GM21423 (cell line): Measurements from ENCODE around the gene ENTREP3.
"Not testable (repeated sequence)": the region's sequence is repeated elsewhere in the genome, so short reads cannot be mapped to it uniquely, and the experiment has no call there.

ENCODE experiments used
- ATAC-seq: cut with Tn5 transposase; IDR thresholded peaks from one replicate; pipeline ENCODE4 v1.9.1; 2021; ENCODE audit warnings: mild to moderate bottlenecking, moderate library complexity; ENCODE audit not compliant: unreplicated experiment

Gene ENTREP3

DNA sequence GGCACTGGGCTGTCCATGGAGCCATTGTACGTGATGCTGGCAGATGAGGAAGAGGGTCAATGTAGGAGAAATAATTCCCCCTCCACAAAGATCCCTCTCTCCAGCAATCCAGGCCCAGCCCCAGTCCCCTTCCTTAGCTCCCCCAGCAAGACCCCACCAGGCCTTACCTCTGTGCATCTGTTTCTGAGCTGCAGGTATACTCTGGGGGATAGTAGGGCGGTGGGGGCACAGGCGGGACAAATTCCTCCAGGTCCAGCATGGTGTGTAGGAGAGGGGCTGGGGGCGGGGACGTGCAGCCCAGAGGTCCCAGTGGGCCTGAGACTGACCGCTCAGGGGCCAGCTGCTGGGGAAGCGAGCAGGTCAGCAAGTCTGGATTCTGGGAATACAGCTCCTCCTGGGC, 3.7 kb downstream of the ENTREP3 start:
- ATAC-seq, result no peak

GRCh38 chr1:155250633-155251449, 4.4 kb downstream of the ENTREP3 start:
- ATAC-seq, result peak; percentile 83

- ATAC-seq, result peak; percentile 17
Measured at GRCh38 chr1:155250246-155250632, 5.0 kb downstream of the ENTREP3 start.

DNA sequence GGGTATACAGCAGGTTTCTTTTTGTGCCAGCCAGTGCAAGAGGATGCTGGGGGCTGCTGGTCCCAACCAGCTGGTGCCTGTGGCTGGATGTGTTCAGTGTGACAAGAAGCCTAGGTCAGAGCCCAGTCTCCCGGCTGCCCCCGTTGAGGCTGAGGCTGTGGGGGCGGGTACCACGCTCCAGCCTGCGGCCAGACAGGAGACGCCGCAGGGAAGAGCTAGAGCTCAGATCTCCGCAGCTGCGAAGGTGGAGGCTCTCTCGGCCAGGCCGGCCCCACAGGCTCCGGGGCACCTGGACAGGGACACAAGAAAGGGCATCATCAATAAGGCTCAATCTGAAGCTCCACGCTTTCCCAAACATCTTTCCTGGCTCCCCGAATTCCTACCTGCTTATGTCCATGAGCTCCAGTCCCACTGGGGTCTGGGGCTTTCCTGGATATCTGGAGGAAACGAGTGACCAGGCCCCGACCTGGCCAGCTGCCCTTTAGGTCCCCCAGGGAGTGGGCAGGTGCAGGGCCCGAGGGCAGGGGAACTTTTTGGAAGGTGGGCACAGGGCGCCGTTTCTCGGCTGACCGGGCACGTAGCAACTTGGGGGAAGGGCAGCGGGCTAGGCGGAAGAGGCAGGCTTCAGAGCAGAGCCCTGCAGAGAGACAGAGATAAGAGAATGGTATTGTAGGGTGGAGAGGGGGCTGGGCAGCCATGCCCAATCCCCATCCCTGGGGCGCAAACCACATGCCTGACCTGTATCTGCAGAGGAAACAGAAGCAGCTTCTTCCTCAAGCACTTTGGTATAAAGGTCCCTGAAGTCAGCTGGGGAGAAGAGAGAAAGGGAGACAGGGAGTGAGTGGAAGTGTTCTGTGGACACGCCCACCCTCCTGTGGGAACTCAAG, 7.4 kb downstream of the ENTREP3 start:
- ATAC-seq, result no peak

- not testable (repeated sequence) for ATAC-seq
Measured at GRCh38 chr1:155246796-155247195, 8.5 kb downstream of the ENTREP3 start.

GRCh38 chr1:155245163-155245524, 10.1 kb downstream of the ENTREP3 start:
- ATAC-seq, result no peak

DNA sequence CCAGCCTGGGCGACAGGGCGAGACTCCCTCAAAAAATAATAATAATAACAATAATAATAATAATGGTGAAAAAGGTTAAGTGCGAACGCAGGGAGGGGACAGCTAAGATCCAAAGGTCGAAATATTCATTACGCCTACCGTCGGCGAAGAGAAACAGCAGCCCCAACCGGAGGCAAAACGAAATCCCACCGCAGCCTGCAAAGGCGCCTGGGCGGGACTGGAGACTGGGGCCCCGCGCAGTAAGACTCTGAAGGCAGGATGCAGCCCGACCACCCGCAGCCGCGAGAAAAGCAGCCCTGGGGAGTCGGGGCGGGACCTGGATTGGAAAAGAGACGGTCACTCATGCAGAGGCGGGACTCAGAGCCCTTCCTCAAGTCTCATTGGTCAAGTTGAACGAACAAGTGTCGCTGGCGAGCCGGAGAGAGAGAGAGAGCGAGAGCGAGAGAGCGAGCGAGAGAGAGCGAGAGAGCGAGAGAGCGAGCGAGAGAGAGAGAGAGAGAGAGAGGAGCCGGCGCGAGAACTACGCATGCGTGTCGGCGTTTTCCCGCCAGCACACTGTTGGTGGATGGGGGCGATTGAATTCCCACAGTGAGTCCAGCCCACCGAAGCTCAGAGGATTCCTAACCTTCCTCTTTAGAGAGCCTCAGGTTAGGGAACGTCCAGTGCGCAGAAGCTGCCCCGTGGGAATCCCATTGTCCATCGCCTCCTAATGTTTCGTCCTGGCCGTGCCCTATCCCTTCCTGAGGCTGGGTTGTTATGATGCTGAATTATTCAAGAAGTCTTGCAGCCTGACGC, 10.7 kb downstream of the ENTREP3 start:
- ATAC-seq, result peak; percentile 88

DNA sequence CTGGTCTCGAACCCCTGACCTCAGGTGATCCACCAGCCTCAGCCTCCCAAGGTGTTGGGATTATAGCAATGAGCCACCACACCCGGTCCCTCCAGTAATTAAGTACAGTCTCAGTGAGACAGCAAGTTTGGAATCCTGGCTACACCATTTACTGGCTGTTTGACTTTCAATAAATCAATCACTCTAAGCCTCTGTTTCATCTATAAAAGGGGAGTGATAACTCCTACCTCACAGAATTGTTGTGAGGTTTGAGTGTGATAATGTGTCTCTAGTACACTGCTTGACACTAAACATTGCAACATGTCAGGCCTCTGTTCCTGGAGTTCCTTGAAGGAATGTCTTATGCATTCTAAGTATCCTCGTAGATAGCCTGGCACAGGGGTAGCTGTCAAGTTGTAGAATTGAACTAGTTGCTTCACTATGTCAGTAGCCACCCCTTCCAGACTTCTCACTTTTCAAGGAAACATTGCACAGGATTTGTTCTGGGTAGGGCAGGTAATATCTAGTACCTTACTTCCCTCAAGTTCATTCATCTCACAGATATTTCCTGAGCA, 12.4 kb downstream of the ENTREP3 start:
- no peak for ATAC-seq

DNA sequence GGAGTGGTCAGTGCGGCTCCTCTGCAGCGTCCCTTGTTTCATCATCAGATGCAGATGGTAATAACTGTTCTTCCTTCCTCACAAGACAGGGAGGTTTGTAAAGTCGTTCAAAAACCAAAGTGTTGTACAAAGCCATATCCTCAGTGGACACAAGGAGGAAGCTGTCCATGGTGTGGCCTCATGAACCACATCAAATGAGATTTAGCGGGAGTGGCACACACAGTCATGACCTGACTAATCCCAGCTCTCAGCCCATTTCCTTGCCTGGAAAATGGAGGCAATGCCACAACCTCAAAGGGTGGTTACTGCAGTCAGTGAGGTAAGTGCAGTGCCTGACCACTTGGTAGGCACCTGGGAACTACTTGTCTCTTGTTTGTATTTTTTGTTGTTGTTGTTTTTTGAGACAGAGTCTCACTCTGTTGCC, 13.4 kb downstream of the ENTREP3 start:
- no peak for ATAC-seq

- no peak for ATAC-seq
Measured at GRCh38 chr1:155241069-155241679, 14.1 kb downstream of the ENTREP3 start.

DNA sequence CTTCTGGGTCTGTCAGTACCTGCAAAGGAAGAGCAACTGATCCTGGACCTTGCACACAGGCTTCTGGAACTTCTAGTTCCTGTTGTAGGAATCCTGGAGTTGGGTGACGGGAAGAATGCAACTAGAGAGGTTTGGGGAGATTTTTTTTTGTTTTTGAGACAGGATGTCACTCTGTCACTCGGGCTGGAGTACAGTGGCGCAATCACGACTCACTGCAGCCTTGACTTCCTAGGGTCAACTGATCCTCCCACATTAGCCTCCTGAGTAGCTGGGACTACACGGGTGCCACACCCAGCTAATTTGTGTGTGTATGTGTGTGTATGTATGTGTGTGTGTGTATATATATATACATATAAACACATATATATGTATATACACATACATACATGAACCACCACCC, 18.8 kb downstream of the ENTREP3 start:
- no peak for ATAC-seq

GRCh38 chr1:155235375-155235774, 19.9 kb downstream of the ENTREP3 start:
- not testable (repeated sequence) for ATAC-seq

- not testable (repeated sequence) for ATAC-seq
Measured at GRCh38 chr1:155233502-155233901, 21.8 kb downstream of the ENTREP3 start.

DNA sequence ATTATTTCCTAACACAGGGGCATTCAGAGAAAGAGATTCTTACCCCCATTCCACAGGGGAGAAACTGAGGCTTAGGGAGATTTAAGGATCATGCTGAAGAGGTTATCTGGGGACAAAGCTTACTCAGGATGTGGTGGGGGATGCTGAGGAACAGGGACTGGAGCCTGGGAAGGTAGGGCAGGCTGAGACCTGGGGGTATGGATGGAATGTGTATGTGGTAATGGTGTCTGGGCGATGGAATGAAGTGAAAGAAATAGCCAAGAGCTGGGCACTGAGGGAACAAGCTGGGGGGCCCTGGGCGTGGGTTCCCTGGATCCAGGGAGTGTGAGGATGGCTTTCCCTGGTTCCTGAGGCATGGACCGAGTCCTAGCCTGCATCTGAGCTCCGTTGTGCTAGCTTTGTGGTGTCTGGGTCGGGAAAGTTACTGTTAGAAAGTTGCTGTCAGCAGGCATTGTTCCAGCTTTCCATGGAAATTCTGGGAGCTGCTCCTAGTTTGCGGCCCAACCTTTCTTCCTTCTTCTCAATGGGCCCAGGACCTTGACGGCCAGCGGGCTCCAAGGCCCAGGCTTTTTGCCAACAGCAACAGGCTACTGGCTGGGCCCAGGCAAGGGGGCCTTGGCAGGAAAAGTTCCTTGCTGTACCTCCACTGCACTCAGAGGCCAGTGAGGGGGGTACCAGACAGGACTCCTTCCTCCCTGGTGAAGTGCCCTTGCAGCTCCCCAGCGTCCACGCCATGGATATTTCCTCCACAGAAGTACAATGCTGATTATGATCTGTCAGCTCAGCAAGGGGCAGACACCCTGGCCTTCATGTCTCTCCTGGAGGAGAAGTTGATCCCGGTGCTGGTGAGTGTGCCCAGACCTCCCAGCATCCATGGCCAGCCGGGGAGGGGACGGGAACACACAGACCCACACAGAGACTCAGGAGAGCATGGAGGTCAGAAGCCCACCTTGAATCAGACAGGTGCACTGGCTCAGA, 23.0 kb downstream of the ENTREP3 start:
- not testable (repeated sequence) for ATAC-seq

DNA sequence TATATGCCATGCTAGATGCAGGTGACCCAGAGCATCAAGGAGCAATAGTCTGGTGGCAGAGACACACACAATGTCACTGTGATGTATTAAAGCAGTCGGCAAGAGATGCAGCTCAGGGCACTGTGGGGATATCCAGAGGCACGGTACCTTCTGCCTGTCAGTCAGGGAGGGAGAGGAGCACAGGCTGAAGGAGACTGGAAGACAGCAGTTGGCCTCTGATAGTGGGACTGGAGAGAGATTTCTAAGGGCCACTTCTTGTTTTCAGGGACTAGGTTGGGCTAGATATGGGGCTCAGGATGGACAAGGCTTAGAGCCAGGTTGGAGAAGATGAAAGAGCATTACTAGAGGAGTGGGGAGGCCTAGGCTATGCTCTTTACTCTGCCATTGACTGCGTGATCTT, 24.0 kb downstream of the ENTREP3 start:
- not testable (repeated sequence) for ATAC-seq

DNA sequence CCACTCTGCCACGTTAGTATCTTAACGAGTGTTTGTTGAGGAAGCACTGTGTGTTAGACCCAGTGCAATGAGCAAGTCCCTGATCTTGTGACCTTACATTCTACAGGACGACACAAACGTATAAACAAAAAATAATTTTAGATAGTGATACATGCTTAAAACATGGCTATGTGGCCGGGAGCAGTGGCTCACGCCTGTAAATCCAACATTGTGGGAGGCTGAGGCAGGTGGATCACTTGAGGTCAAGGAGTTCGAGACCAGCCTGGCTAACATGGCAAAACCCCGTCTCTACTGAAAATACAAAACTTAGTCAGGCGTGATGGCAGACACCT, 27.2 kb downstream of the ENTREP3 start:
- ATAC-seq, result no peak

- ATAC-seq, result peak; percentile 92
Measured at GRCh38 chr1:155227261-155228095, 27.8 kb downstream of the ENTREP3 start.

- ATAC-seq, result no peak
Measured at GRCh38 chr1:155226910-155227260, 28.4 kb downstream of the ENTREP3 start.
